Bronchial epithelial cell (primary cell): Measurements from ENCODE around the gene AGBL4. TPM values are rescaled to one million over a fixed set of nuclear protein-coding genes. Genes with fewer than 3 reads are reported as not detected.

ENCODE experiments used
- DNase-seq: peaks from one replicate; pipeline ENCODE4 v3.0.0-alpha.2; 2010; ENCODE audit warnings: low read depth
- FAIRE-seq: peaks from 2 replicates; lab custom pipeline; 2011; peaks lifted over from hg19 to GRCh38; lab: Jason Lieb, UNC
- H3K27me3 ChIP-seq: 2 replicates; pipeline ENCODE4 v1.5.1; 2011; ENCODE audit warnings: low read length; ENCODE audit not compliant: control insufficient read depth, insufficient read depth
- H3K36me3 ChIP-seq: 2 replicates; pipeline ENCODE4 v1.5.1; 2011; ENCODE audit warnings: low read length; ENCODE audit not compliant: control insufficient read depth, insufficient read depth
- H3K4me3 ChIP-seq: 2 replicates; pipeline ENCODE4 v1.5.1; 2011; ENCODE audit warnings: mild to moderate bottlenecking, low read depth, low read length, control low read depth
- total RNA-seq: library from RNA; depleted of rRNA; stranded (reverse); fragments of >200 nt; gene quantifications from 2 replicates; pipeline ENCODE4 v1.2.1, GENCODE V29; 2014
- TF ChIP-seq, protein P1 (sequence below): IDR thresholded peaks from 2 replicates; pipeline ENCODE4 v1.5.1; 2011; ENCODE audit warnings: mild to moderate bottlenecking, moderate library complexity, low read length, control low read depth, inconsistent platforms; ENCODE audit not compliant: insufficient read depth, severe bottlenecking

Gene AGBL4
- total RNA-seq, 1 donor from 2014 or later = not detected

DNA sequence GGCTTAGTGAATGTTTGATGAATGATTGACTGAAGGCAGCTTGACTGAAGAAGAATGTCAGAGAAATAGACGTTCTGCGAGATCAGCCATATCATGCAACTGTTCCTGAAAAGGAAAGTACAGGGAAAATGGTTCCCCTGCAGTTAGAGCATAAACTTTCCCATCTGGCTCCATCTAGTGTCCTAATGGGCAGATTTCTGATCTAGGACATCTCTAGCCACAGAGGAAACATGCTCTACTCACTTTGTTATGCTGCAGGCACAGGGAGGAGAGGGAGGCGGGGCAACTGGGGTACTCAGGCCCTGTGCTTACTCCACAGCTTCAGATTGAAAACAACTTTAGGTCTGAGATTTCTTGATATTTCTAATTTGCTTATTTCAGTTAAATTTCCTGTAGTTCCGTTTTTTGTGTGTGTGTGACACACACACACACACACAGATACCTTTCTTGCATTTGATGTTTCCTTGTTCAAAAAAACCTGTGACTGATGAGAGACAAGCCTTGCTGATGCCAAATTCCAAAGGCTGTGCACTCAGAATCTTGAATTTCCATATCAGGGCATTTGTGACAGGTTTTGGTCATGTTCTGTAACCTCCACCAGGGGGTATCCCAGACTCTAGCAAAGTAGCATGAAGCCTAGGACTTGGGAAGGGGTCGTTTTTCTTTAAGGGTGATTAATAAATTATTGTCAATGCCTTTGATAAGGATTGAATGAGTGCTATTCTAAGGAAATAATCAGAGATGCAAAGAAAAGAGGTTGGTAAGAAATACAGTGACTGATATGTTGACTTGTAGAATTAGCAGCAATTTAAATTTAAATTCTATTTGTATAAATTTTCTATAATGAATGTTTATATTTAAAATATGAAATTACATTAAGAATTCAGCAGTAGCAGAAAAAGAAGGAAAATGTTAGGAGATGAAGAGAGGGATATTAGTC lies 1107.4 kb downstream of the AGBL4 start:
- Histone ChIP-seq H3K4me3 (no peak overlapping the region), H3K36me3 (no peaks in the 10 kb centered on the region), H3K27me3 (no peaks in the 10 kb centered on the region)
- TF ChIP-seq, protein P1, sequence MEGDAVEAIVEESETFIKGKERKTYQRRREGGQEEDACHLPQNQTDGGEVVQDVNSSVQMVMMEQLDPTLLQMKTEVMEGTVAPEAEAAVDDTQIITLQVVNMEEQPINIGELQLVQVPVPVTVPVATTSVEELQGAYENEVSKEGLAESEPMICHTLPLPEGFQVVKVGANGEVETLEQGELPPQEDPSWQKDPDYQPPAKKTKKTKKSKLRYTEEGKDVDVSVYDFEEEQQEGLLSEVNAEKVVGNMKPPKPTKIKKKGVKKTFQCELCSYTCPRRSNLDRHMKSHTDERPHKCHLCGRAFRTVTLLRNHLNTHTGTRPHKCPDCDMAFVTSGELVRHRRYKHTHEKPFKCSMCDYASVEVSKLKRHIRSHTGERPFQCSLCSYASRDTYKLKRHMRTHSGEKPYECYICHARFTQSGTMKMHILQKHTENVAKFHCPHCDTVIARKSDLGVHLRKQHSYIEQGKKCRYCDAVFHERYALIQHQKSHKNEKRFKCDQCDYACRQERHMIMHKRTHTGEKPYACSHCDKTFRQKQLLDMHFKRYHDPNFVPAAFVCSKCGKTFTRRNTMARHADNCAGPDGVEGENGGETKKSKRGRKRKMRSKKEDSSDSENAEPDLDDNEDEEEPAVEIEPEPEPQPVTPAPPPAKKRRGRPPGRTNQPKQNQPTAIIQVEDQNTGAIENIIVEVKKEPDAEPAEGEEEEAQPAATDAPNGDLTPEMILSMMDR = peak; percentile 53
- peak; percentile 66 for DNase-seq
- FAIRE-seq = no peak

DNA sequence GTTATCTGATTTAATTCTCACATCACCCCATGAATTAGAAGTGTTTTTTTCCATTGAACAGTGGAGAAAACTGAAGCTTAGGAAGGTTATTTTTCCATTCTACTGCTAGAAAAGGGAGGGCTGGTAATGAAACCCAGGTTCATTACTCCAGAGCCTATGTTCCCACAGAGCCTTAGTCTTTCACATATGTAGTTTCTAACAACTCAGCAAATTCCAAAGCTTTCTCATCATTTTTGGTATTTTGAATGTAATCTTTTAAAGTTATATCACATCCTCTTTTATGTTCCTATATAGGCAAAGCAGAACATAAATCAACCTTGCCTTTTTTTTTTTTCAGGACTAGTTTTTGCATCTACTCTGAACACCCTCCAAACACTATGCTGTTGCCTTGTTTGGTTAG lies 1115.1 kb downstream of the AGBL4 start:
- Histone ChIP-seq H3K36me3 (no peaks in the 10 kb centered on the region), H3K4me3 (no peak overlapping the region), H3K27me3 (no peaks in the 10 kb centered on the region)
- FAIRE-seq (no peak), DNase-seq (no peak)
- TF ChIP-seq, protein P1 = no peak

DNA sequence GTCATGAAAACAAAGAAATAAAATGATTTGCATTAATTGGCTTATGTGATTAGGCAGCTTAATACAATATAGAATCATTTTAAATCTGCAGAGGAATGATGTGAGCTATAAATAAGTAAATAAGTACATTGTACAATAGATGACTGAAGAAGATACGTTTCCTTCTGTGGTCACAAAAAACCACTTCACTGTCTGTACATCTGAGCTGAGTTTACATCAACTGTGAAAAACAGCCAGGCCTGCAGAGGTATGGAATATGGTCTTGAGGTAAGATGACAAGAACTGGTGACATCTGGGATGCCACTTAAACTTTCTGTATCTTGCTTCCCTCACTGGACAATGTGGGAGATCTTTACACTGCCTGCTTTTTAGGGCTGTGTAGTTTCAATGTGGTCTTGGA lies 1117.0 kb downstream of the AGBL4 start:
- Histone ChIP-seq H3K27me3 (no peaks in the 10 kb centered on the region), H3K4me3 (no peak overlapping the region), H3K36me3 (no peaks in the 10 kb centered on the region)
- DNase-seq (no peak), FAIRE-seq (no peak)
- TF ChIP-seq, protein P1 = no peak

DNA sequence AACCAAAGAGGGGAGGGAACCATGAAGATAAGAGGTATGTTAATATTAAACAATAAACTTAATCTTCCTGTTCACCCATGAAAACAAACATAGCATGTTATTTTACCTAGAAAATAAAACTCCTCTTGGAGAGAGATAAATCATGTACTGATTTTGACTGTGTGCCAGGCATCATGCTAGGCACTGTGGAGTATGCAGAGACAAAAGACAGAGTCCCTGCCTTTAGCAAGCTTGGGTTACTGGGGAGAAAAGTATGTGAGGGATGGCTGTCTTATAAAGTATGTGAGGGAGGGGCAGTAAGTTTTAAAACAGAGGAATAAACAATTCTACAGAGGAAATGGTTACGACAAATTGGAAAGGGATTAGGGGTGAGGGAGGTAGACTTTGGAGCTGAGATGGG lies 1117.6 kb downstream of the AGBL4 start:
- H3K4me3 ChIP-seq = no peak overlapping the region
- FAIRE-seq = no peak
- H3K27me3 ChIP-seq = no peaks in the 10 kb centered on the region
- TF ChIP-seq, protein P1 = no peak
- no peaks in the 10 kb centered on the region for H3K36me3 ChIP-seq
- DNase-seq = no peak

DNA sequence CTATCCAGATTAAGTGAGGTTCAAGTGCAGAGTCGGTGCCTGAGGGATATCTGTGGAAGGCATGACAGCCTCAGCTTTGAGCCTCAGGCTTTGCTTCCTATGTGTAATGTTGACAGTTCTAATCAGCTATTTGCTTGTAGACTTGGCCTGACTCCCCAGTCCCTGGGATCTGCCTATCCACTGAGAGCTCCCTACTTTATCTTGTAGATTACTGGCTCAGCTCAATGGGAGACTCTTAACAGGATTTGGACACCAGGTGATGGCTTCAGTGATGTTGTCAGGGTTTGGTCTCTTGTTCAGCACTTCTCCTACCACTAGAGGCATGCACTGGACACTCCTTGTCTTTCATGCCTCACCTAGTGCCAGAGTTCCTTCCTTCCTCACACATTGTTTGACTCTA lies 1120.5 kb downstream of the AGBL4 start:
- no peaks in the 10 kb centered on the region for H3K27me3 ChIP-seq
- no peak overlapping the region for H3K4me3 ChIP-seq
- TF ChIP-seq, protein P1 = no peak
- DNase-seq (no peak), FAIRE-seq (no peak)
- H3K36me3 ChIP-seq = no peaks in the 10 kb centered on the region
